Suprapubic skin (tissue), 4 donors: ENCODE data around the gene DPF1. TPM values are rescaled to one million over a fixed set of nuclear protein-coding genes. Genes with fewer than 3 reads are reported as not detected.

Experiments used
- DNase-seq, 2 donors: peaks; one replicate each; pipeline ENCODE4 v3.0.0-alpha.2; 2019; ENCODE audit warnings: low spot score in 2 of 2
- H3K27ac ChIP-seq: fragments of 200-600 bp; sonication (generic); one replicate; pipeline ENCODE4 v1.5.1; 2019
- H3K27me3 ChIP-seq: fragments of 200-600 bp; sonication (generic); one replicate; pipeline ENCODE4 v1.5.1; 2019
- H3K36me3 ChIP-seq: fragments of 200-600 bp; sonication (generic); one replicate; pipeline ENCODE4 v1.5.1; 2019
- H3K4me1 ChIP-seq: fragments of 200-600 bp; sonication (generic); one replicate; pipeline ENCODE4 v1.5.1; 2019
- H3K4me3 ChIP-seq: fragments of 200-600 bp; sonication (generic); one replicate; pipeline ENCODE4 v1.5.1; 2019; ENCODE audit warnings: mild to moderate bottlenecking
- H3K9me3 ChIP-seq: fragments of 200-600 bp; sonication (generic); one replicate; pipeline ENCODE4 v1.5.1; 2019
- CTCF ChIP-seq, 2 donors: fragments of 200-600 bp in 1 of 2; fragments of 450-650 bp in 1 of 2; sonication (generic) in 1 of 2; IDR thresholded peaks; one replicate each; pipeline ENCODE4 v1.5.1; 2016 to 2019; ENCODE audit warnings: antibody characterized with exemption in 2 of 2, mild to moderate bottlenecking in 1 of 2, moderate library complexity in 1 of 2
- EP300 ChIP-seq: sonication (generic); formaldehyde crosslinking; IDR thresholded peaks from one replicate; pipeline ENCODE4 v1.6.1; 2017; ENCODE audit warnings: antibody characterized with exemption
- POLR2A ChIP-seq, 2 donors: fragments of 450-650 bp; IDR thresholded peaks; one replicate each; pipeline ENCODE4 v1.6.1; 2017; ENCODE audit warnings: antibody characterized with exemption in 2 of 2, mild to moderate bottlenecking in 2 of 2, moderate library complexity in 2 of 2
- POLR2AphosphoS5 ChIP-seq, 3 donors: sonication (generic); formaldehyde crosslinking; IDR thresholded peaks; one replicate each; pipeline ENCODE4 v1.6.1; 2017; ENCODE audit warnings: antibody characterized with exemption in 3 of 3
- whole genome bisulfite sequencing: methylation state at CpG from one replicate; pipeline ENCODE4 v1.1.5; 2018; 5-methylcytosine and 5-hydroxymethylcytosine counted together
- total RNA-seq, 4 donors: library from RNA; depleted of rRNA; stranded (reverse); fragments of >200 nt; gene quantifications; one replicate each; pipeline ENCODE4 v1.1.0, GENCODE V29; 2016

The DPF1 gene
- total RNA-seq, 4 donors from 2014 or later = 1.1 TPM; not detected in 3

- no peak overlapping the region for H3K4me3 ChIP-seq
- no peak for DNase-seq
- no peak overlapping the region for H3K27ac ChIP-seq
- no peaks in the 10 kb centered on the region for H3K27me3 ChIP-seq
- no peaks in the 10 kb centered on the region for H3K9me3 ChIP-seq
- TF ChIP-seq EP300 (no peak), CTCF (IDR thresholded peaks at IDR 0.05) (no peak), POLR2AphosphoS5 (IDR thresholded peaks at IDR 0.05) (no peak), POLR2A (IDR thresholded peaks at IDR 0.05) (no peak)
- WGBS = 76% methylated on average over 6 of the region's 6 CpGs
- H3K36me3 ChIP-seq = peaks cover 31% of the 10 kb centered on the region
- peaks cover 5% of the 10 kb centered on the region for H3K4me1 ChIP-seq
These were observed 33.2 kb downstream of the DPF1 start for GRCh38 chr19:38190793-38191192.

DNA sequence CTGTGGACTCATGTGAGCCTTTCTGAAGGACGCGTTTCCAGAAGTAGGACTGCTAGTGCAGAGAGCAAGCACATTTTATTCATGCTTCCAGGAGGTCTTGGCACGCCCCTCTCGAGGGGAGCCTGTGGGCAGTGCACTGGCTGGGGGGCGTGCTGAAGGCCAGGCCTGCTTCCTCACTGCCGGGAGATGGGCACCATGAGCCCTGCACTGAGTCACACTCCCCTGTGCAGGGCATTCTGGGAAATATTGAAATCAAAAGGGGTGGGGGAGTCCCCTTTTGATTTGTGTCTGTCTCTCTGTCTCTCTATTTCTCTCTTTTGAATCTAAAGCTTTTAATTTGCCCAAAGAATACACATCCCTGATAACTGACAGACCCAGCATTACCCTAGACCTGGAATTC, 34.0 kb downstream of the DPF1 start:
- Histone ChIP-seq H3K9me3 (no peaks in the 10 kb centered on the region), H3K4me3 (no peak overlapping the region), H3K4me1 (peaks cover 5% of the 10 kb centered on the region), H3K27ac (no peak overlapping the region), H3K36me3 (peaks cover 28% of the 10 kb centered on the region), H3K27me3 (no peaks in the 10 kb centered on the region)
- no peak for DNase-seq
- TF ChIP-seq POLR2A (IDR thresholded peaks at IDR 0.05) (no peak), CTCF (IDR thresholded peaks at IDR 0.05) (no peak), EP300 (no peak), POLR2AphosphoS5 (IDR thresholded peaks at IDR 0.05) (no peak)
- WGBS = 60% methylated on average over 4 of the region's 6 CpGs

DNA sequence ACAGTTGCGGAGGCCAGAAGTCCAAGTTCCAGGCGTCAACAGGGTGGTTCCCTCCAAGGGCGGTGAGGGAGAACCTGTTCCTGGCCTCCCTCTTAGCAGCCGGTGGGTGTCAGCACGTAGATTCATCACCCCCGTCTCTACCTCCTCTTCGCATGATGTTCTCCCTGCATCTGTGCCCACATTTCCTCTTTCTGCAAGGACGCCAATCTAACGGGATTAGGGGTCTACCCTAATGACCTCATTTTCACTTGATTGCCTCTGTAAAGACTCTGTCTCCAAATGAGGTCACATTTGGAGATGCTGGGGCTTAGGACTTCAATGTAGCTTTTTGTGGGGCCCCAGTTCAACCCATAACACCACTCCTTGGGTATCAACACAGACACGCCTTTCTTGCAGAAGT, 38.5 kb downstream of the DPF1 start:
- 95% methylated on average over 10 of the region's 10 CpGs for WGBS
- TF ChIP-seq POLR2A (IDR thresholded peaks at IDR 0.05) (no peak), EP300 (no peak), CTCF (IDR thresholded peaks at IDR 0.05) (no peak), POLR2AphosphoS5 (IDR thresholded peaks at IDR 0.05) (no peak)
- no peak overlapping the region for H3K27ac ChIP-seq
- no peaks in the 10 kb centered on the region for H3K27me3 ChIP-seq
- H3K36me3 ChIP-seq = peaks cover 17% of the 10 kb centered on the region
- no peaks in the 10 kb centered on the region for H3K9me3 ChIP-seq
- no peak overlapping the region for H3K4me3 ChIP-seq
- H3K4me1 ChIP-seq = peaks cover 22% of the 10 kb centered on the region
- DNase-seq = no peak

- Histone ChIP-seq H3K9me3 (peaks cover 4% of the 10 kb centered on the region), H3K4me3 (no peak overlapping the region), H3K4me1 (peaks cover 18% of the 10 kb centered on the region), H3K27me3 (no peaks in the 10 kb centered on the region), H3K36me3 (peaks cover 21% of the 10 kb centered on the region), H3K27ac (no peak overlapping the region)
- DNase-seq = no peak
- WGBS = 94% methylated on average over 9 of the region's 9 CpGs
- no peak for TF ChIP-seq POLR2AphosphoS5 (IDR thresholded peaks at IDR 0.05)
- no peak for TF ChIP-seq POLR2A (IDR thresholded peaks at IDR 0.05)
These were observed 39.2 kb downstream of the DPF1 start for GRCh38 chr19:38184815-38185214.

DNA sequence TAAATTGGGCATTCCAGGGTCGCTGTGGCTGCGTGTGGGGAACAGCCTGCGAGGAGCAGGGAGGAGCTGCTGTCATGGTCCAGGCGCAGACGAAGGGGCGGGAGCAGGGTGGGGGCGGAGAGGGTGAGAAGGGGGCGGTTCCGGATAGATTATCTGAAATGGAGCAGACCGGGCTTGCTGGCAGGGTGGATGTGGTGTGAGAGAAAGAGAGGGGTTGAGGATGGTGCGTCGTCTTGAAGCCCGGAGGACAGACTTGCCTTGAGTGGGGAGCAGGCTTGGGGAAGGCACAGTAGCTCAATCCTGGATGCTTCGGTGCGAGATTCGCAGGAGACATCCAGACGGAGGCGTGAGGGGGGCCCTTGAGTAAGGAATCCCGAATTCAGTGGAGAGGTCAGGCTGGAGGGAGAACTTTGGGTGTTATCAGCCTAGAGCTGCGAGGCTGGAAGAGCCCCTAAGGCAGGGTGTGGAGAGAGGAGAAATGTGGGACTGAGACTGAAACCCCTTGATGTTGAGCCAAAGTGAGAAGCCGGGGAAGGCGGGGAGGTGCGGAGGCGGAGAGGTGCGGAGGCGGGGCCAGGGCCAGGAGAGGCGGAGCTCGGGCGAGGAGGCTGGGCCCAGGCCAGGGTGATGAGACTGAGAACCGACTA, 40.6 kb downstream of the DPF1 start:
- Histone ChIP-seq H3K27ac (peak overlapping the region; percentile 61), H3K36me3 (peaks cover 21% of the 10 kb centered on the region), H3K4me3 (peak overlapping the region; percentile 43), H3K9me3 (peaks cover 7% of the 10 kb centered on the region), H3K27me3 (no peaks in the 10 kb centered on the region), H3K4me1 (peaks cover 17% of the 10 kb centered on the region)
- no peak for DNase-seq
- WGBS = 35% methylated on average over 30 of the region's 30 CpGs
- TF ChIP-seq POLR2AphosphoS5 (IDR thresholded peaks at IDR 0.05) (no peak), POLR2A (IDR thresholded peaks at IDR 0.05) (no peak), EP300 (no peak), CTCF (IDR thresholded peaks at IDR 0.05) (no peak)
